Thyroid gland (tissue), 4 donors: ENCODE measurements around the gene GCLC.
"Not testable (repeated sequence)": the region's sequence is repeated elsewhere in the genome, so short reads cannot be mapped to it uniquely, and the experiment has no call there.

ENCODE experiments used
- POLR2A ChIP-seq, 2 donors: fragments of 450-650 bp; IDR thresholded peaks; one replicate each; pipeline ENCODE4 v1.6.1; 2017; ENCODE audit warnings: antibody characterized with exemption in 2 of 2, mild to moderate bottlenecking in 2 of 2, moderate library complexity in 1 of 2
- TF ChIP-seq, protein P1 (sequence below), 6 experiments: fragments of 200-600 bp in 3 of 6; fragments of 450-650 bp in 3 of 6; sonication (generic) in 3 of 6; IDR thresholded peaks; one replicate each; pipeline ENCODE4 v1.5.1; 2016 to 2019; ENCODE audit warnings: antibody characterized with exemption in 6 of 6, mild to moderate bottlenecking in 2 of 6, inconsistent platforms in 1 of 6, moderate library complexity in 1 of 6

DNA sequence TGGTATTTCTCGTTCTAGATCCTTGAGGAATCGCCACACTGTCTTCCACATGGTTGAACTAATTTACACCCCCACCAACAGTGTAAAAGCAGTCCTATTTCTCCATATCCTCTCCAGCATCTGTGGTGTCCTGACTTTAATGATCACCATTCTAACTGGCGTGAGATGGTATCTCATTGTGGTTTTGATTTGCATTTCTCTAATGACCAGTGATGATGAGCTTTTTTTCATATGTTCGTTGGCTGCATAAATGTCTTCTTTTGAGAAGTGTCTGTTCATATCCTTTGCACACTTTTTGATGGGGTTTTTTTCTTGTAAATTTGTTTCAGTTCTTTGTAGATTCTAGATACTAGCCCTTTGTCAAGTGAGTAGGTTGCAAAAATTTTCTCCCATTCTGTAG, 64.1 kb downstream of the GCLC start:
- TF ChIP-seq, protein P1, sequence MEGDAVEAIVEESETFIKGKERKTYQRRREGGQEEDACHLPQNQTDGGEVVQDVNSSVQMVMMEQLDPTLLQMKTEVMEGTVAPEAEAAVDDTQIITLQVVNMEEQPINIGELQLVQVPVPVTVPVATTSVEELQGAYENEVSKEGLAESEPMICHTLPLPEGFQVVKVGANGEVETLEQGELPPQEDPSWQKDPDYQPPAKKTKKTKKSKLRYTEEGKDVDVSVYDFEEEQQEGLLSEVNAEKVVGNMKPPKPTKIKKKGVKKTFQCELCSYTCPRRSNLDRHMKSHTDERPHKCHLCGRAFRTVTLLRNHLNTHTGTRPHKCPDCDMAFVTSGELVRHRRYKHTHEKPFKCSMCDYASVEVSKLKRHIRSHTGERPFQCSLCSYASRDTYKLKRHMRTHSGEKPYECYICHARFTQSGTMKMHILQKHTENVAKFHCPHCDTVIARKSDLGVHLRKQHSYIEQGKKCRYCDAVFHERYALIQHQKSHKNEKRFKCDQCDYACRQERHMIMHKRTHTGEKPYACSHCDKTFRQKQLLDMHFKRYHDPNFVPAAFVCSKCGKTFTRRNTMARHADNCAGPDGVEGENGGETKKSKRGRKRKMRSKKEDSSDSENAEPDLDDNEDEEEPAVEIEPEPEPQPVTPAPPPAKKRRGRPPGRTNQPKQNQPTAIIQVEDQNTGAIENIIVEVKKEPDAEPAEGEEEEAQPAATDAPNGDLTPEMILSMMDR (IDR thresholded peaks at IDR 0.05): not testable (repeated sequence)
- not testable (repeated sequence) for TF ChIP-seq POLR2A (IDR thresholded peaks at IDR 0.05)
